ENCODE measurements around the gene CMIP.
"Not testable (repeated sequence)": the region's sequence is repeated elsewhere in the genome, so short reads cannot be mapped to it uniquely, and the experiment has no call there.

Gene CMIP

DNA sequence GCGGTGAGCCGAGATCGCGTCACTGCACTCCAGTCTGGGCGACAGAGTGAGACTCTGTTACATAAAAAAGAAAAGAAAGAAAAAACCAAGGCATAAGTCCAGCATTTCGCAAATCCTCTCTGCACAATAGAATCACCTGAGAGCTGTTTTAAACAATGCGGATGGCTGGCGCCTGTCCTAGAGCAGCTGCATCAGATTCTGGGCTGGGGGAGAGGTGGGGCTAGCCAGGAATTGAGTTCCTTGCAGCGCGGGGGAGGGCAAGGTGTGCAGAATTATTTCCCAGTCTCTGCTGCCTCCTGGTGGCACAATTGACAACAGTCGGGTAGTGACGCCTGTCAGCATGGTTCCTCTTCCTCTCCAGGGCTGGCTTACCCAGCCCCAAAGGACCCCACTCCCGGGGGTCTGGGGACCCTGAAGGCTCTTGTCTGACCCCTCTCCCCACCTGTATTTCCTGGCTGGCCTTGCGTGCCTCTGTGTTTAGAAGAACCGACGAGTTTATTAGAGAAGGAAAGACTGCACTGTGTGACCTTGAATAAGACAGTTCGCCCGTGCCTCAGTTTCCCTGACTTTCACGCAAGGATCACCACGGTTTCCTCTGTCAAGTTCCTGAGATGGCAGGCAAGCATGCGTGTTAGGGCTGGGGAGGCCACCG lies 293.4 kb downstream of the CMIP start:
- peak; percentile 81 for DNase-seq

DNA sequence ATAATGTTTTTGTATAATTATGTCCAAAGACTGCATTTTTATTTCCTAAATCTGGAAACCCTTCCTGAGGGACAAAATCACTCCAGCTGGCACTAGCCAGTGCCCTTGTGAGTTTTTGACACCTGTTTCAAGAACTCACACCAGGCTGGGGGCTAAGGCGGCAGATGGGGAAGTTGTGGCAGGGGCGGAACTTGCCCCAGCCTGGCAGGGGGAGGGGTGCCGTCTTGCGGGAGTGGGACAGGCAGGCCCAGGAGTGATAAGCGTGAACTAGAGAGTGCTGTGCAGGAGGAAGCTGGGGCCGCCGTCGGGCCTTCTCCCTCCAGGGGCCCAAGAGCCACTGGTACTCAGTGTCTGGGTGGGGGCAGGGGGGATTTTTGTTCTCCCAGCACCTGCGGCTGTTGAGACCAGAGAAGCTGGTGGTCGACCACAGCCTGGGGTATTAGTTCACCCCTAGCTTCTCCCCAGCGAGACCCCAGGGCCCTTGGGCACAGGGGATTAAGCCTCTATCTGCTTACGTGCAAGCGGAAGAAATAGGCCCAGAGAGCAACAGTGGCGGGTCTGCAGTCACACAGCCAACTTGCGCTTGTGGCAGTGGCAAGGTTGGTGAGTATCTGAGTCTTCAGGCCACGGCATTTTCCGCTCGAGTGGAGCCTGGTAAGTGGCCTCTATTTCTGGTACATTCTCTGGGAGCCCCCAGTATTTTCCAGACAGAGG lies 294.3 kb downstream of the CMIP start:
- peak; percentile 28 for DNase-seq

DNA sequence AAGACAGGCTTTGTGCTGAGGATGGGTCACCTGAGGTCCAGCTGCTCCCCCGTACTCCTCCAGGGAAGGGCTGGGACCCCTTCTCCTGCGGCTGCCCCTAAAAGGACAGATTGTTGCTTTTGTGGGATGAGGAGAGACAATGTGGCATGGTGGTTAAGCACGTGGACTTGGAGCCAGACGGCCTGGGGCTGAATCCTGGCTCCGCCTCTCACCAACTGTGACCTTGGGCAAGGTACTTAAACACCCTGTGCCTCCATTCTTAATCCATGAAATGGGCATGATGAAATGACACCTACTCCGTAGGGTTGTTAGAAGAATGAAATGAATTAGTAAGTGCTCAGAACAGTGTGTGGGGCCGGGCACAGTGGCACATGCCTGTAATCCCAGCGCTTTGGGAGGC lies 294.9 kb downstream of the CMIP start:
- DNase-seq, result no peak

DNA sequence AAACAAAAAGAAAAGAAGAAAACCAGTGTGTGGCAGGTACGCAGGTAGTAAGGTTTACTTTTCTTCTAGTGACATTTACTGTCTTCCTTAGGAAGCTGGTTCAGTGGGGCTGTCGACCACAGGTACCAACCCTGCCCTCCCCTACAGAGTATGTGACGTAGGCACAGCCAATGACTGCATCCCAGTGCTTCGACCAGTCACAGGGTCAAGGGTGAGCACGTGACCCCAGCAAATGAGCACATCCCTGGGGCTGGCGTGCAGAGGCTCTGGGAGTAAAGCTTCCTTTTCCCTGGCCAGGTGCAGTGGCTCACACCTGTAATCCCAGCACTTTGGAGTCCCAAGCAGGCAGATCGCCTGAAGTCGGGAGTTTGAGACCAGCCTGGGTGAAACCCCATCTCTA lies 295.6 kb downstream of the CMIP start:
- DNase-seq, result no peak

DNA sequence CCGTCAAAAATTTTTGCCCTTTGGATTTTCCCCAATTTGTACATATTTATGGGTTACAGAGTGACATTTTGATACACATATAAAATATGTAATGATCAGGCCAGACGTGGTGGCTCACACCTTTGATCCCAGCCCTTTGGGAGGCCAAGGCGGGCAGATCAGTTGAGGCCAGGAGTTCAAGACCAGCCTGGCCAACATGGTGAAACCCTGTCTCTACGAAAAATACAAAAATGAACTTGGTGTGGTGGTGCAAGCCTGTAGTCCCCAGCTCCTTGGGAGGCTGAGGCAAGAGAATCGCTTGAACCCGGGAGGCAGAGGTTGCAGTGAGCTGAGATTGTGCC lies 296.8 kb downstream of the CMIP start:
- not testable (repeated sequence) for DNase-seq

DNA sequence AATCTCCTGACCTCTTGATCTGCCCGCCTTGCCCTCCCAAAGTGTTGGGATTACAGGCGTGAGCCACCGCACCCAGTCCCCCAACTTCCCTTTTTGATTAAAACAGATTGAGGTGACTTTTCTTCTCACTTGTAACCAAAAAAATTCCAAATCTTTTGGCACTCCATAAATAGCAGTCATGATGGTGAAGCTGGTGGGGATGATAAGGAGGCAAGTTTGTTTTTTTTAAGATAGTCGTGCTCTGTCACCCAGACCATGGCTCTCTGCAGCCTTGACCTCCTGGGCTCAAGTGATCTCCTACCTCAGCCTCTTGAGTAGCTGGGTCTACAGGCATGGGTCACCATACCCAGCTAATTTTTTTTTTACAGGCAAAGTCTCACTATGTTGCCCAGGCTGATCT lies 299.8 kb downstream of the CMIP start:
- no peak for DNase-seq

DNA sequence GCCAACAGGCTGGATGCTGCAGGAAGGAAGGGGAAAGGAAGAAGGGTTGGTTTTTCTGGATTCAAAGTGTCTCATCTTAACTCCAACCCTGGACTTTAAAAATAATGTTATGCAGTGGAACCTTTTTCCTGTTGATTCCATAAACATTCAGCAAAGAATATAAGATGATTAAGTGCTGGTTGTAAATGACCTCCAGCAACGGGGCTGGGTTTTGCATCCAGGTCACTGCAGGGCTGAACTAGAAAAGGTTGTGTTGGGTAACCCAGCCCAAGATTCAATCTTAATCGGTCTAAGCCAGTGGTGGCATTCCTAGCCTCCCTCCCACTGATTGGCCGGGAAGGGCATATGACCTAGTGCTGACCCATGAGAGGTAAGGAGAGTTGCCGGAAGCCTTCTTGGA lies 300.3 kb downstream of the CMIP start:
- DNase-seq, result no peak

DNA sequence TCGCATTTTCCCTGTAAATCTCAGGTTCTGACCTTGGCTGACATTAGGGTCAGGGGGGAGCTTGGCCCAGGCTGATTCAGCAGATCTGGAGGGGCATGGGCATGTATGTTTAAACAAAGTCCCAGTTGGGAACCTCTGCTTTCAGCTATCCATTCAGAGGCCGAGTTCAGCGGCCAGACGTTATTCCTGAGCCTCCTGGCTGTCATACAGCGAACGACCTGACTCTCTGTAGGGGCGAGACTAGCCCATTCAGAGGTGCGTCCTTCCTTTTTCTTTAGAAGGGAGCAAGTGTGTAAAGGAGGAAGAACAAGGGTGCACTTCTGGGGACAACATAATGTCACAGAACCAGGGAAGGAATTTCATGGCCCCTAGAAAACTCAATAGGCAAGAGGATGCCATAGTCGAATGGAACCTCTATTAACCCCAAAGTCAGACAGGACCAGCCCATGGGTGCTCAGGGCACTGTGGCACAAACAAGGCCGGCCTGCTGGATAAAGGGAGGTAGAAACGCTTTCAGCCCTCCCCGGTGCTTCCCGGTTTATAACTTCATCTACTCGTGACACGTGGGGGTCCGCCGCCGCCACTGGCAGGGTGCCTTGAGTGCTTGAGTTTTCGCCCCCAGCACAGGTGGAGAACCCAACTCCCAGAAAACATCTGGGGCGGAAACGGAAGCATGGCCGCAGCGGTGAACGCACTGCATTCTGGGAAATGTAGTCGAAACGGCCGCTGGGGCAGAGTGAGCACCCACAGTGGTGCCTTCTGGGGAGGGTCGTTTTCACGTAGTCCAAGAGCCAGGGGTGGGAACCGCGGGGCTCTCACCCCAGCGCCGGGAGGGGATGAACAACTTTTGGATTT lies 301.3 kb downstream of the CMIP start:
- peak; percentile 71 for DNase-seq

DNA sequence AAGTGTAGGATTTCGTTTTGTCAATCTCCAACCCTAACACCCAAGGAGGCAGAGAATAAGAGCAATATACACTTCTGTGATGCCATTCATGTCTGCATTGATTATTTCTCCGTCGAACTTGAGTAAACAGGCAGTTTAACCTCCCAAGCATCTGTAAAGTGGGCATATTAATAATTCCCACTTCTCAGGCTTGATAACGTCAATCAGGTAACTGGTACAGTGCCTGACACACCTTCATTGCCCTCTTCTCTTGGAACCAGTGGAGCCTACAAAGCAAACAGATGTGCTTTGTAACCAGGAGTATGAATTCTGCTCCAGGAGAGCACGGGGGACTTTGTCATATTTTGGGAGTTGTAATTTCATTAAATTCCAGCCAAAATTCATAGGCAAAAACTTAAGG lies 302.0 kb downstream of the CMIP start:
- DNase-seq, result no peak

DNA sequence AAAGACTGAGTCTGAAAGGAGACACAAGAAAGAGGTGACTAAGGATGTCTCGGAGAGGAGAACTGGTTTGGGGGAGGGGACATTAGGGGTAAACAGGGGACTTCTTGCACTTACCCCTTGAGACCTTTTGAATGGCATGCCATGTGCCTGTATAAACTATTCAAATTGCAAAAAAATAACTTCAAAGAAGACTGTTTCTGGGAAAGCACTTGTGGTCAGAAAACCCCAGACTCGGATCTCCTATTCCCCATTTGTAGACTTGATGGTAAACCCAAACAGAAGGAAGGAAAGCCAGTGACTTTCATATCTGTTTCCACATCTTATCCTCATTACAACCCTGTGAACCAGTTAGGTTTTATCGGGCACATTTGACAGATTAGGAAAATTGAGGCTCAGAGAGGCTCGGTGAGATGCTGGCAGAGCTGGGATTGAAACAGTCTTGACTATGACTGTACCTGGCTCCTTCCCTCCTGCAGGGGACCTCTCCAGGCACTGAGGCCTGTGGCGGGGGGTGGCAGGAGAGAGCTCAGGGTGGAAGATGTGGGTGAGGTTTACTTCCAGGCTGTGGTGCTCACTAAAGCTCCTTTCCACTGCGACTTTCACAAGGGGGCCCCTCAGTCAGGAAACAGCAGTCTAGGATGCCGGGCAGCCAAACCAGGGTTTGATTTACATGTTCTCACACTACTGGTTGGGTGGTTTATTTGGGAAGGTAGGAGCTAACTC lies 304.0 kb downstream of the CMIP start:
- DNase-seq, result no peak

DNA sequence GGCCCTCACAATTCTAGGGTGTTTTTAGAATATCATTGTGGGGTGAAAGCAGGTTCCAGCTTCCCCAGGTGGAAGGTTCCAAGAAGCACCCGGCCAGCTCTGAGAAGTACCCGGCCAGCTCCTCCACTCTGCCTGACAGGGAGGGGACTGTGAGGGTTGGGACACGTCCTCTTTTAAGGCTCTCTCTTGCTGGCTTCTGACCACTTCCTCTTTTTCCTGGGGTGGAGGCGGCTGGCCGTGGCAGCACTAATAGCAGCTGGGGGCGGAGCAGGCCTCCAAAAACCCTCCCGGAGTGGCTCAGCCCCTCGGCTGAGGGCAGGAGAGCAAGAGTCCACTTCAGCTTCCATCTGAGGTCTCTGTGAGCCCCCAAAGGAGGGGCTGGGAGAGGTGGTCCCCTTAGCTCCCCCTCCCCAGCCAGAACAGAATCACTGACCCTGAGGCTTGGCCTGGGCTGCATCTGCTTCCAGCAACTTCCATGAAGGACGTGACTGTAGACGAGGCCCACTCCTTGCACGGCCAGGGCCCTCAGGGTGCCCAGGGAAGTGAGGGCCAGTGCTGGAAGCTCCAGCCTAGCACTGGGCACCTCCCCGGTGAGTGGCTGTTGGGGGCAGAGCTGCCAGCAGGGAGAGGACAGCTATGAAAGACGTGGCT lies 307.7 kb downstream of the CMIP start:
- no peak for DNase-seq

DNA sequence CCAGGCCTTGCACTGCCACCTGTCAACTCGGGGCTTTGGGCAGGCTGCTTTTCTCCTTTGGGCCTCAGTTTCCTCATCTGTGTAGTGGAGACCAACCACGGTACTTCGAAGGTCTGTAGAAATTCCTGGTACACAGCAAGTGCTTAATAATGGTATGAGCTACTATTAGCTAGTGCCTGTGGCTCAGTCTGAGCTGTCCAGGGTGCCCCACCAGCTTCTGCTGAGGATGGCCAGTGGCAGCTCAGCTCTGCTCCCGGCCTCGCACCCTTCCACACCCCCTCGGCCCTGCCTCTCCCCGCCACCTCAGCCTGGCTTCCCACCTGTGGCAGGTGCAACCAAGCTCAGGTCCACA lies 308.2 kb downstream of the CMIP start:
- DNase-seq, result no peak

DNA sequence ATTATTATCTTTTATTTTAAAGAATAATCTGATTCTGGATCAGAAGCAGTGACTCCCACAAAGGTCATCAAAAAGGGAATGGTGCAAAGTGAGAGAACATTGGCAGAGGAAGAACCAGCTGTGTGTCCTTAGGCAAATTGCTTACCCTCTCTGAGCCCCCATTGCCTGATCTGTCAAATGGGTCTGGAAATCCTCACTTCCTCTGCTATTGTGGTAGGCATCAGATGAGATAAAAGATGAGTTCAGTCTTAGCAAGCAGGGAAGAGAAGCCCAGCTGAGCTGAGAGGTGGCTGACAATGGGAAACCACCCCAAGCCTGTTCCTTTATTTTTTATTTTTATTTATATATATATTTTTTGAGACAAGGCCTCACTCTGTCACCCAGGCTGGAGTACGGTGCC lies 310.2 kb downstream of the CMIP start:
- no peak for DNase-seq

DNA sequence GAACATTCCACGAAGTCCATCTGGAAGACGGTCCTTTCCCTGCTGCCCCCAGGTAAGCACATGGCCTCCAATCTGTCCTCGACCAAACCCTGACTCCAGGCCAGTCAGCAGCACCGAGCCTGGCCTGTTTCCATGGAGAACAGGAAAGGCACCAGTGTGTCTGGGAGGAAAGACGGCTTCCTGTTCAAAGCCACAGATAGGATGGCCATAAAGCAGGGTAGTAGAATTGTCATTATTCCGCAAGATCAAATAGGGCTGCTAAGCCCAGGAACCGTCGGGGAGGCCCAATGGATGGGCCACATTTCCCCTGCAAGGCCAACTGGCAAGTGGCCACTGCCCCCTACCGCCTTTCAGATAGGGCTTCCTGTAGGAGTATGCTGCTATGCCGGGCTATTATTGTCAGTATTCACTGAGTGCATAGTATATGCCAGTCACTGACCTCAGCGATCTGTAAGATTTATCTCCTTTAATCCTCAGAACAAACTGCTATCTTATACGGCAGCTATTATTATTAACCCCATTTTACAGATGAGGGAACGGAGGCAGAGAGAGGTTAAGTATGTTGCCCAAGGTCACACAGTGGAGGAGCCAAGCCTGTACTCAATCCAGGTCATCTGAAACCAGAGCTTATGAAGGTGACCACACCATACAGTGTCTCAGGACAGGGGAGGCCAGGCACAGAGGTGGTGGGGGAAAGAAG lies 311.5 kb downstream of the CMIP start:
- no peak for DNase-seq

DNA sequence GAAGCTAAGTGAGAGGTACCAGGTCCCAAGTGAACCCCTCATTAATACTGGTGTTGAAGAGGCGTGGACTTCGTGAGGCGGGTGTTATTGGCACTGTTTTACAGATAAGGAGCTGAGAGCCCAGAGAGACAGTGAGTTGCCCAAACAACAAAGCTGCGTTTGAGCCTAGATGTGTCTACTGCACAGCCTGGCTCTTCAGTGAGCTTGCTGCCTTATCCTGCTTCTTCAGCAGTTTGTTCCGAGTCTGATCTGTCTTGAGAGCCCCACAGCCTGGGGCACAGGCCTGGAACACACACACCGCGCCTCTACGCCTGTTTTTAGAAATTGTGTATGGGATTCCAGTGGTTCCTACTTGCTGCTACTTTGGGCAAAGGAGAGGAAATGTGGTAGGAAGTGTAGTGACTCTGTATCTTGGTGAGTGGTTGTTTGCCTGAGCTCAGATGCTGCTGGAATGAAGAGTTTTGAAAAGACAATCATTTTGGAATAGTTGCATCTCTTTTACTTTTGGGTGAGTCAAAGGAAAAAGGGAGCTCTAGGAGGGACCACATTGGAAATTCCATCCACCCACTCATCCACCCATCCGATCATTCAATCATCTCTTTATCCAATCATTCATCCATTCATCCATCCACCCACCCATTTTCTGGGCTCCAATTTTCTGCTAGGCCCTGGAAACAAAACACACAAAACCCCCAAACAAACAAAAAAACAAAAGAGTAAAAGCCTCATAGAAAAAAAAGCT lies 312.2 kb downstream of the CMIP start:
- DNase-seq, result no peak

DNA sequence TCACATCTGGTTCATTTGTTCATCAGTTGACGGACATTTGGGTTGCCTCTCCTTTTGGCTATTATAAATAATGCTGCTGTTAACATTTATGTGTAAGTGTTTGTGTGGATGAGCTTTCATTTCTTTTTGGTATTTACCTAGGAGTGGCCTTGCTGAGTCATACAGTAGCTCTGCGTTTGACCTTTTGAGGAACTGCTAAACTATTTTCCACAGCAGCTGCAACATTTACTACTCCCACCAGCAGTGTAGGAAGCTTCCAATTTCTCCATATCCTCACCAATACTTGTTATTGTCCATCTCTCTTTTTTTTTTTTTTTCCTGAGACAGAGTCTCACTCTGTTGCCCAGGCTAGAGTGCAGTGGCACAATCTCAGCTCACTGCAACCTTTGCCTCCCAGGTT lies 313.8 kb downstream of the CMIP start:
- DNase-seq, result no peak
